KMS-11 (cell line): Measurements from ENCODE around the gene DLG5.

Experiments
- H2AFZ ChIP-seq: fragments of 200-600 bp; sonication (generic); 2 replicates; pipeline ENCODE4 v1.6.1; 2016; ENCODE audit warnings: antibody characterized with exemption, mixed run types, low read depth
- H3K27ac ChIP-seq: fragments of 200-600 bp; sonication (generic); 2 replicates; pipeline ENCODE4 v1.6.1; 2016; ENCODE audit warnings: mild to moderate bottlenecking, mixed run types
- H3K27me3 ChIP-seq: fragments of 200-600 bp; sonication (generic); 2 replicates; pipeline ENCODE4 v1.6.1; 2017; ENCODE audit warnings: mild to moderate bottlenecking, low read depth, mixed run types, moderate library complexity; ENCODE audit not compliant: insufficient read depth
- H3K36me3 ChIP-seq: fragments of 200-600 bp; sonication (generic); 2 replicates; pipeline ENCODE4 v1.6.1; 2017; ENCODE audit warnings: mild to moderate bottlenecking, mixed run types; ENCODE audit not compliant: insufficient read depth
- H3K4me1 ChIP-seq: fragments of 200-600 bp; sonication (generic); 2 replicates; pipeline ENCODE4 v1.6.1; 2016; ENCODE audit warnings: mild to moderate bottlenecking, low read depth, mixed run types; ENCODE audit not compliant: poor library complexity, severe bottlenecking
- H3K4me2 ChIP-seq: fragments of 200-600 bp; sonication (generic); 2 replicates; pipeline ENCODE4 v1.7.0; 2016; ENCODE audit warnings: mild to moderate bottlenecking, mixed run types
- H3K4me3 ChIP-seq: fragments of 200-600 bp; sonication (generic); IDR thresholded peaks from 2 replicates; pipeline ENCODE4 v1.6.1; 2017; ENCODE audit warnings: low read depth, low read length, mixed read lengths; ENCODE audit not compliant: insufficient read depth
- H3K79me2 ChIP-seq: fragments of 200-600 bp; sonication (generic); 2 replicates; pipeline ENCODE4 v1.6.1; 2016; ENCODE audit warnings: low read depth, mixed run types; ENCODE audit not compliant: insufficient read depth
- H3K9ac ChIP-seq: fragments of 200-600 bp; sonication (generic); 2 replicates; pipeline ENCODE4 v1.6.1; 2016; ENCODE audit warnings: mild to moderate bottlenecking, mixed run types
- H4K20me1 ChIP-seq: fragments of 200-600 bp; sonication (generic); 2 replicates; pipeline ENCODE4 v1.6.1; 2016; ENCODE audit warnings: mild to moderate bottlenecking, mixed run types; ENCODE audit not compliant: insufficient read depth
- CTCF ChIP-seq: fragments of 200-600 bp; sonication (generic); conservative IDR thresholded peaks from 2 replicates; pipeline ENCODE4 v1.6.1; 2017; ENCODE audit warnings: low read depth, mild to moderate bottlenecking, antibody characterized with exemption, low read length, moderate library complexity, mixed read lengths

Gene DLG5

GRCh38 chr10:77922566-77923179 is 3.9 kb downstream of the DLG5 start:
- Histone ChIP-seq H3K79me2 (no peaks in the 10 kb centered on the region), H3K9ac (no peak overlapping the region), H4K20me1 (no peaks in the 10 kb centered on the region), H3K4me1 (peaks cover 7% of the 10 kb centered on the region), H3K27ac (no peak overlapping the region), H2AFZ (no peak overlapping the region), H3K4me2 (no peak overlapping the region), H3K4me3 (no peak overlapping the region), H3K27me3 (peaks cover 6% of the 10 kb centered on the region; the same call in 1 of the 2 replicates), H3K36me3 (no peaks in the 10 kb centered on the region)
- TF ChIP-seq CTCF: no peak

- no peaks in the 10 kb centered on the region for H3K36me3 ChIP-seq
- H3K27ac ChIP-seq: no peak overlapping the region
- no peak for TF ChIP-seq CTCF
- peaks cover 7% of the 10 kb centered on the region for H3K4me1 ChIP-seq
- H4K20me1 ChIP-seq: no peaks in the 10 kb centered on the region
- no peak overlapping the region for H3K4me2 ChIP-seq
- H3K9ac ChIP-seq: no peak overlapping the region
- no peak overlapping the region for H2AFZ ChIP-seq
- H3K4me3 ChIP-seq: no peak overlapping the region
- no peaks in the 10 kb centered on the region for H3K79me2 ChIP-seq
- no peaks in the 10 kb centered on the region for H3K27me3 ChIP-seq
Measured at GRCh38 chr10:77922055-77922454, 4.5 kb downstream of the DLG5 start.

- Histone ChIP-seq H3K36me3 (no peaks in the 10 kb centered on the region), H3K27me3 (no peaks in the 10 kb centered on the region), H3K4me3 (no peak overlapping the region), H3K27ac (no peak overlapping the region), H4K20me1 (no peaks in the 10 kb centered on the region), H3K4me2 (no peak overlapping the region), H3K4me1 (peaks cover 7% of the 10 kb centered on the region), H3K9ac (no peak overlapping the region), H2AFZ (no peak overlapping the region), H3K79me2 (no peaks in the 10 kb centered on the region)
- no peak for TF ChIP-seq CTCF
Measured at GRCh38 chr10:77921395-77921794, 5.2 kb downstream of the DLG5 start.

GRCh38 chr10:77920495-77920894 is 6.1 kb downstream of the DLG5 start:
- Histone ChIP-seq H2AFZ (no peak overlapping the region), H3K4me3 (no peak overlapping the region), H3K4me2 (no peak overlapping the region), H3K36me3 (no peaks in the 10 kb centered on the region), H3K27me3 (no peaks in the 10 kb centered on the region), H3K9ac (no peak overlapping the region), H4K20me1 (no peaks in the 10 kb centered on the region), H3K79me2 (no peaks in the 10 kb centered on the region), H3K27ac (no peak overlapping the region), H3K4me1 (peaks cover 6% of the 10 kb centered on the region)
- no peak for TF ChIP-seq CTCF
